Activated CD4-positive, alpha-beta T cell treated with anti-CD3 and anti-CD28 coated beads, Interleukin-2, amount 10 ng/mL, durations not matched to agents 7 days and 5 days (primary cell): ENCODE measurements around the gene PPARA. TPM values are rescaled to one million over a fixed set of nuclear protein-coding genes. Genes with fewer than 3 reads are reported as not detected.
"Not testable (repeated sequence)": the region's sequence is repeated elsewhere in the genome, so short reads cannot be mapped to it uniquely, and the experiment has no call there.

Source experiments
- CTCF ChIA-PET: fragments of 350-600 bp; sonication (Branson Sonifier 250); formaldehyde crosslinking; loops from one replicate; lab custom pipeline; 2021; ENCODE audit warnings: antibody characterized with exemption; lab: Charles Lee
- POLR2A ChIA-PET: fragments of 350-600 bp; sonication (Branson Sonifier 250); formaldehyde crosslinking; loops from one replicate; lab custom pipeline; 2021; ENCODE audit warnings: antibody characterized with exemption; lab: Charles Lee
- DNase-seq: peaks from one replicate; pipeline ENCODE4 v3.0.0-alpha.2; 2020
- H3K27ac Mint-ChIP-seq: one replicate; pipeline ENCODE4 v1.8.0; 2021; ENCODE audit warnings: mild to moderate bottlenecking, moderate library complexity, mixed read lengths
- H3K27me3 Mint-ChIP-seq: one replicate; pipeline ENCODE4 v1.8.0; 2021; ENCODE audit warnings: mixed read lengths
- H3K36me3 Mint-ChIP-seq: one replicate; pipeline ENCODE4 v1.8.0; 2021; ENCODE audit warnings: low read depth, mixed read lengths
- H3K4me1 Mint-ChIP-seq: one replicate; pipeline ENCODE4 v1.8.0; 2021; ENCODE audit warnings: mixed read lengths
- H3K4me3 Mint-ChIP-seq: one replicate; pipeline ENCODE4 v1.8.0; 2021; ENCODE audit warnings: mild to moderate bottlenecking, moderate library complexity, mixed read lengths
- H3K9me3 Mint-ChIP-seq: one replicate; pipeline ENCODE4 v1.8.0; 2021; ENCODE audit warnings: mixed read lengths
- total RNA-seq, 2 experiments: library from RNA; stranded (reverse); gene quantifications; one replicate each; pipeline ENCODE4 v1.2.3, GENCODE V29; 2021

Gene PPARA
- total RNA-seq, 2 experiments from 2014 or later = 9.5 to 9.7 TPM

GRCh38 chr22:46178755-46179505 lies 28.6 kb downstream of the PPARA start:
- POLR2A ChIA-PET = no interaction called here

GRCh38 chr22:46179748-46180147 lies 29.4 kb downstream of the PPARA start:
- peaks cover 52% of the 10 kb centered on the region for H3K36me3 Mint-ChIP-seq

More at GRCh38 chr22:46178755-46179505, 28.6 kb downstream of the PPARA start:
- peaks cover 2% of the 10 kb centered on the region for H3K4me1 Mint-ChIP-seq
- no peak for DNase-seq
- H3K4me3 Mint-ChIP-seq = no peak overlapping the region
- peaks cover 50% of the 10 kb centered on the region for H3K36me3 Mint-ChIP-seq
- H3K27ac Mint-ChIP-seq = no peak overlapping the region
- CTCF ChIA-PET = no interaction called here
- H3K9me3 Mint-ChIP-seq = peaks cover 33% of the 10 kb centered on the region
- H3K27me3 Mint-ChIP-seq = no peaks in the 10 kb centered on the region

GRCh38 chr22:46180370-46181137 lies 30.2 kb downstream of the PPARA start:
- H3K4me3 Mint-ChIP-seq = no peak overlapping the region
- peaks cover 33% of the 10 kb centered on the region for H3K9me3 Mint-ChIP-seq
- no peak for DNase-seq
- peaks cover 57% of the 10 kb centered on the region for H3K36me3 Mint-ChIP-seq
- H3K4me1 Mint-ChIP-seq = peaks cover 2% of the 10 kb centered on the region
- no peak overlapping the region for H3K27ac Mint-ChIP-seq
- POLR2A ChIA-PET = no interaction called here
- no peaks in the 10 kb centered on the region for H3K27me3 Mint-ChIP-seq
- CTCF ChIA-PET = interaction anchor here (1.0 kb wide), 1 partner anchor 56 kb away, joined by 3 read pairs; no protein-coding TSS in a partner anchor

More at GRCh38 chr22:46179748-46180147, 29.4 kb downstream of the PPARA start:
- POLR2A ChIA-PET = no interaction called here
- no peak for DNase-seq
- Mint-ChIP-seq H3K4me1 (peaks cover 2% of the 10 kb centered on the region), H3K27ac (no peak overlapping the region), H3K27me3 (no peaks in the 10 kb centered on the region), H3K9me3 (peaks cover 33% of the 10 kb centered on the region), H3K4me3 (no peak overlapping the region)
- CTCF ChIA-PET = interaction anchor here (1.0 kb wide), 1 partner anchor 57 kb away, joined by 3 read pairs; no protein-coding TSS in a partner anchor

GRCh38 chr22:46183733-46184132 lies 33.4 kb downstream of the PPARA start:
- no peak overlapping the region for H3K4me3 Mint-ChIP-seq
- H3K27ac Mint-ChIP-seq = no peak overlapping the region
- H3K4me1 Mint-ChIP-seq = no peaks in the 10 kb centered on the region
- ChIA-PET POLR2A (no interaction called here), CTCF (no interaction called here)
- no peak for DNase-seq
- peaks cover 43% of the 10 kb centered on the region for H3K36me3 Mint-ChIP-seq
- H3K9me3 Mint-ChIP-seq = peaks cover 26% of the 10 kb centered on the region
- no peaks in the 10 kb centered on the region for H3K27me3 Mint-ChIP-seq

GRCh38 chr22:46185283-46185682 lies 35.0 kb downstream of the PPARA start:
- ChIA-PET CTCF (no interaction called here), POLR2A (no interaction called here)
- Mint-ChIP-seq H3K4me1 (no peaks in the 10 kb centered on the region), H3K36me3 (peaks cover 32% of the 10 kb centered on the region), H3K4me3 (no peak overlapping the region), H3K9me3 (peaks cover 16% of the 10 kb centered on the region), H3K27ac (no peak overlapping the region), H3K27me3 (no peaks in the 10 kb centered on the region)
- no peak for DNase-seq

- Mint-ChIP-seq H3K27ac (no peak overlapping the region), H3K27me3 (no peaks in the 10 kb centered on the region), H3K4me1 (no peaks in the 10 kb centered on the region), H3K36me3 (peaks cover 17% of the 10 kb centered on the region), H3K4me3 (no peak overlapping the region), H3K9me3 (no peaks in the 10 kb centered on the region)
- ChIA-PET POLR2A (no interaction called here), CTCF (no interaction called here)
- no peak for DNase-seq
Observed at GRCh38 chr22:46187862-46188261, 37.5 kb downstream of the PPARA start.

- peaks cover 4% of the 10 kb centered on the region for H3K4me1 Mint-ChIP-seq
- no peak for DNase-seq
- no peaks in the 10 kb centered on the region for H3K36me3 Mint-ChIP-seq
- no peak overlapping the region for H3K27ac Mint-ChIP-seq
- ChIA-PET POLR2A (no interaction called here), CTCF (no interaction called here)
- no peaks in the 10 kb centered on the region for H3K9me3 Mint-ChIP-seq
- no peaks in the 10 kb centered on the region for H3K27me3 Mint-ChIP-seq
- no peak overlapping the region for H3K4me3 Mint-ChIP-seq
Observed at GRCh38 chr22:46192210-46192993, 42.1 kb downstream of the PPARA start.

- no peak for DNase-seq
- Mint-ChIP-seq H3K4me3 (no peak overlapping the region), H3K36me3 (no peaks in the 10 kb centered on the region), H3K27me3 (no peaks in the 10 kb centered on the region), H3K4me1 (peaks cover 4% of the 10 kb centered on the region), H3K9me3 (no peaks in the 10 kb centered on the region), H3K27ac (no peak overlapping the region)
- POLR2A ChIA-PET = no interaction called here
- CTCF ChIA-PET = no interaction called here
Observed at GRCh38 chr22:46193898-46194310, 43.6 kb downstream of the PPARA start.

GRCh38 chr22:46195487-46196165 lies 45.3 kb downstream of the PPARA start:
- POLR2A ChIA-PET = no interaction called here
- no peak for DNase-seq
- CTCF ChIA-PET = no interaction called here
- Mint-ChIP-seq H3K4me1 (peaks cover 4% of the 10 kb centered on the region), H3K27me3 (no peaks in the 10 kb centered on the region), H3K9me3 (no peaks in the 10 kb centered on the region), H3K36me3 (no peaks in the 10 kb centered on the region), H3K4me3 (no peak overlapping the region), H3K27ac (no peak overlapping the region)

- ChIA-PET CTCF (no interaction called here), POLR2A (no interaction called here)
- Mint-ChIP-seq H3K27ac (no peak overlapping the region), H3K9me3 (no peaks in the 10 kb centered on the region), H3K36me3 (no peaks in the 10 kb centered on the region), H3K4me1 (peaks cover 4% of the 10 kb centered on the region), H3K4me3 (no peak overlapping the region), H3K27me3 (no peaks in the 10 kb centered on the region)
- DNase-seq = no peak
Observed at GRCh38 chr22:46196278-46196677, 46.0 kb downstream of the PPARA start.

GRCh38 chr22:46198274-46198673 lies 47.9 kb downstream of the PPARA start:
- ChIA-PET CTCF (interaction anchor here (0.6 to 1.4 kb wide), 3 partner anchors 9 to 28 kb away, joined by 3 to 4 read pairs (median 3); no protein-coding TSS in a partner anchor), POLR2A (no interaction called here)
- Mint-ChIP-seq H3K9me3 (no peaks in the 10 kb centered on the region), H3K4me3 (no peak overlapping the region), H3K4me1 (peaks cover 4% of the 10 kb centered on the region), H3K27ac (no peak overlapping the region), H3K27me3 (no peaks in the 10 kb centered on the region), H3K36me3 (no peaks in the 10 kb centered on the region)
- DNase-seq = no peak

- POLR2A ChIA-PET, H3K9me3 Mint-ChIP-seq, H3K27ac Mint-ChIP-seq, H3K36me3 Mint-ChIP-seq, H3K4me1 Mint-ChIP-seq, H3K27me3 Mint-ChIP-seq, H3K4me3 Mint-ChIP-seq, DNase-seq: not testable (repeated sequence)
- CTCF ChIA-PET = interaction anchor here (0.6 to 1.4 kb wide), 4 partner anchors 10 to 1194 kb away, joined by 3 read pairs; no protein-coding TSS in a partner anchor
Observed at GRCh38 chr22:46198806-46199205, 48.5 kb downstream of the PPARA start.
